HG03060 (cell line): ENCODE results near the gene FXYD6.

Source experiments
- ATAC-seq: cut with Tn5 transposase; IDR thresholded peaks from one replicate; pipeline ENCODE4 v1.9.1; 2021; ENCODE audit warnings: low read depth, moderate number of reproducible peaks; ENCODE audit not compliant: unreplicated experiment

The FXYD6 gene

GRCh38 chr11:117852309-117852708, 24.1 kb downstream of the FXYD6 start:
- no peak for ATAC-seq

- ATAC-seq = no peak
Observed at GRCh38 chr11:117851852-117852251, 24.6 kb downstream of the FXYD6 start.

GRCh38 chr11:117851106-117851505, 25.4 kb downstream of the FXYD6 start:
- ATAC-seq = no peak

- ATAC-seq = no peak
Observed at GRCh38 chr11:117849781-117850414, 26.6 kb downstream of the FXYD6 start.

- no peak for ATAC-seq
Observed at GRCh38 chr11:117843666-117844484, 32.6 kb downstream of the FXYD6 start.

GRCh38 chr11:117842131-117842941, 34.1 kb downstream of the FXYD6 start:
- ATAC-seq = no peak

GRCh38 chr11:117841551-117842031, 34.9 kb downstream of the FXYD6 start:
- ATAC-seq = no peak

- no peak for ATAC-seq
Observed at GRCh38 chr11:117840881-117841550, 35.4 kb downstream of the FXYD6 start.

- no peak for ATAC-seq
Observed at GRCh38 chr11:117839936-117840813, 36.3 kb downstream of the FXYD6 start.

- no peak for ATAC-seq
Observed at GRCh38 chr11:117839380-117839881, 37.0 kb downstream of the FXYD6 start.

- no peak for ATAC-seq
Observed at GRCh38 chr11:117838901-117839300, 37.6 kb downstream of the FXYD6 start.

GRCh38 chr11:117837791-117838190, 38.7 kb downstream of the FXYD6 start:
- ATAC-seq = no peak

GRCh38 chr11:117837070-117837776, 39.2 kb downstream of the FXYD6 start:
- ATAC-seq = no peak

- no peak for ATAC-seq
Observed at GRCh38 chr11:117836077-117836960, 40.1 kb downstream of the FXYD6 start.

GRCh38 chr11:117835576-117835975, 40.9 kb downstream of the FXYD6 start:
- no peak for ATAC-seq

- no peak for ATAC-seq
Observed at GRCh38 chr11:117834838-117835443, 41.5 kb downstream of the FXYD6 start.

- ATAC-seq = no peak
Observed at GRCh38 chr11:117834068-117834810, 42.2 kb downstream of the FXYD6 start.
